Ammon's horn (tissue), 1 donor: Measurements from ENCODE around the gene KIF22.
A peak's percentile ranks its signal among the peaks of the same experiment; 100 is the strongest.

Experiments
- DNase-seq: peaks from one replicate; pipeline ENCODE4 v3.0.0-alpha.2; 2016; ENCODE audit warnings: low spot score

Gene KIF22

DNA sequence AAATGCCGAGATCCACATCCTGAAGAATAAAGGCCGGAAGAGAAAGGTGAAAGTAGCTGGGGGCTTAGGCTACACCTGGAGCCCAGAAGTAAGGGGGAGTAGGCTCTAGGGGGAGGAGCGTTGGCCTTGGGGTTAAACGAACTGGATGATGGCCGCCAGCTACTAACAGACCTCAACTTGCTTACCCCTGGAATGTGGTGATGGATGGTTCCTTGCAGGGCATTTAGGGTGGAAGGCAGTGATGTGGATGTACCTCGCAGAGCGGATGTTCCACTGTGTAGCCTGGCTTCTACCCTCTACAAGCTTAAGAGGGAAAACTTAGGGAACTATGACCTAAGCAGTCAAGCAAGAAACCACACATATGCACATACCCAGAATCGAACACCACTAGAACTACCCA is 13.5 kb downstream of the KIF22 start:
- DNase-seq = no peak

DNA sequence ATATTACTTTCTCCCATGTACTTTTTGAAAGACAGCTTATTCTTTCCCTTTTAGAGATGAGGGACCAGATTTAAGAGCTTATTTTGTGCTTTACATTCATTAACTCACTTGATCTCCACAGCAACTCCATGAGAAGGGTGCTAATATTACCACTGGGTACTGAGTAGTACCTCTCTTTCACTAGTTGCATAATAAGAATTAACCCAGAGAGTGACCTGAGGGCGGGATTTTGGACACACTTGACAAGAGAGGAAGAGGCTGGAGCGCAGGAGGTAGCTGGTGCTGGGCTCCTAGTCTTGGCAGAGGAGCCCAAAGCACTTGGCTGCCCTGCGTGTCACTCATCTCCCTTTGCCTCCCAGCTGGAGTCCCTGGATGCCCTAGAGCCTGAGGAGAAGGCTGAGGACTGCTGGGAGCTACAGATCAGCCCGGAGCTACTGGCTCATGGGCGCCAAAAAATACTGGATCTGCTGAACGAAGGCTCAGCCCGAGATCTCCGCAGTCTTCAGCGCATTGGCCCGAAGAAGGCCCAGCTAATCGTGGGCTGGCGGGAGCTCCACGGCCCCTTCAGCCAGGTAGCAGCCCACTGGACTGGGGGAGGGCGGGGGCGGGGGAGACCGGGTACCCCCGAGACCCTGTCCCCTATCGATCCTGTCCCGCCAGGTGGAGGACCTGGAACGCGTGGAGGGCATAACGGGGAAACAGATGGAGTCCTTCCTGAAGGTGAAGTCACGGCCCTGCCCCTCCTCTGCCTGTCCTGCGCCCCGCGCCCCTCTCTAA is 14.1 kb downstream of the KIF22 start:
- DNase-seq = no peak

DNA sequence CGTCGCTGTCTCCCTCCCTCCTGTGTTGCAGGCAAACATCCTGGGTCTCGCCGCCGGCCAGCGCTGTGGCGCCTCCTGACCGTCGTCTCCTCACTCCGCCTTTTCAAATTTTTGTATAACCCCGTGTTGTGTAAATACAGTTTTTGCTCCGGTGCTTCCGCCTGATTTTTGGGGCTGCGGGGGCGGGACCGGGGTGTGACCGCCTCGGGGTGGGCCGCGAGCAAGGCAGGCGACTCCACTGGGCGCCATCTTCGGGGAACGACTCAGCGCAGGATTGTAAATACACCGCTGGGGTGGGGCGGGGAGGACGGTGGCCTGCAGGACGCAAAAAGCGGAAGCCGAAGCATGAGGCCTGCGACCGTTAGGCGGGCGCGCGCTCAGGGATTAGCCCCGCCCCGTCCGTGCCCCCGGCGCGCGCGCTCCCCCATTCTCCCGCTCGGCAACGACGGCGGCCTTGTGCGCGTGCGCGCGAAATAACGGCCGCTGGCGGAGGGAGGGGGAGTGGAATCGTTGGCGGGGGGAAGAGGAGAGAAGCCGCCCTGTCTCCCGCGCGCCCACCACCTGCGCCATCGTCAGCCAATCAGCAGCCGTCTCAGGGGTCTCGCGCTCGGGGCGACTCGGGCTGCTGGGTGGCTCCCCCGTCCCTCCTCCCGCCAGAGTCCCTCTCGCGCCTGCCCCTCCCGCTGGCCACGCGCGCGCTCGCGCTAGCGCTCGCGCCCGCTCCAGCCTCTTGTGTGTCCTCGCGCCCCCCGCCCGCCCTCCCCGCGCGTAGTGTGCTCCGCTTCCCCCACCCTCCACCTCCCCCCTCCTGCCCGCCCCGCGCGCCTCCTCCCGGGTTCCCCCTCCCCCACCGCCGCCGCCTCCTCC is 14.9 kb downstream of the KIF22 start:
- DNase-seq = peak; percentile 97

DNA sequence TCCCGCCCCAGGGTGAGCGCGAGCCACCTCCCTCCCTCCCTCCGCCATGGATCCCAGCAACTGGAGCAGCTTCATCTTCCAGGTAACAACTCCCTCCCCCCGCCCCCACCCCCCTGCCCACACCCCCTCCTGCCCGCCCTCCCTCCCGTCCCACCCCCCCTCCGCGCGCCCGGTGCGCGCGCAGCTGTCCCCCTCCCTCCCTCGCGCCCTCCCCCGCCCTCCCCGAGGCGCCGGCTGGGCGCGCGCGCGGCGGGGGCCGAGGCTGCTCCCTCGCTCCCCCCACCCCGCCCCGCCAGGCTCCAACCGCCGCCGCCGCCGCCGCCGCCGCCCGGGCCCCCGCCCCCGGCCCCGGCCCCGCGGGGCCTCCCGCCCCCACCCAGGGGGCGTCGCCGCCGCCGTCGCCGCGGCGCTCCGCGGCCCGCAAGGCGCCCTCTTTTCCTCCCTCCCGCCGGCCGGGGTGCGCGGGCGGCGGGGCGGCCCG is 15.6 kb downstream of the KIF22 start, which contains the start of gene MAZ:
TSS of gene MAZ (plus strand) at position 431 of the 481 bp plus-strand sequence. CDS start 173 bp downstream, outside the sequence.
- DNase-seq = peak; percentile 66

DNA sequence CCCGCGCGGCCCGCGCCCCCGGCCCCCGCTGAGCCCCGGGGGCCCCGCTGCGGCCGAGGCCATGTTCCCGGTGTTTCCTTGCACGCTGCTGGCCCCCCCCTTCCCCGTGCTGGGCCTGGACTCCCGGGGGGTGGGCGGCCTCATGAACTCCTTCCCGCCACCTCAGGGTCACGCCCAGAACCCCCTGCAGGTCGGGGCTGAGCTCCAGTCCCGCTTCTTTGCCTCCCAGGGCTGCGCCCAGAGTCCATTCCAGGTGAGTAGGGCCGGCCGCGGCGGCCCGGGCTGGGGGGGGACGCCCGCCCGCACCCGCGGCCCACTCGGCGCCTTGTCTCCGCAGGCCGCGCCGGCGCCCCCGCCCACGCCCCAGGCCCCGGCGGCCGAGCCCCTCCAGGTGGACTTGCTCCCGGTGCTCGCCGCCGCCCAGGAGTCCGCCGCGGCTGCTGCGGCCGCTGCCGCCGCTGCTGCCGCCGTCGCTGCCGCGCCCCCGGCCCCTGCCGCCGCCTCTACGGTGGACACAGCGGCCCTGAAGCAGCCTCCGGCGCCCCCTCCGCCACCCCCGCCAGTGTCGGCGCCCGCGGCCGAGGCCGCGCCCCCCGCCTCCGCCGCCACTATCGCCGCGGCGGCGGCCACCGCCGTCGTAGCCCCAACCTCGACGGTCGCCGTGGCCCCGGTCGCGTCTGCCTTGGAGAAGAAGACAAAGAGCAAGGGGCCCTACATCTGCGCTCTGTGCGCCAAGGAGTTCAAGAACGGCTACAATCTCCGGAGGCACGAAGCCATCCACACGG is 16.3 kb downstream of the KIF22 start:
- DNase-seq = no peak

DNA sequence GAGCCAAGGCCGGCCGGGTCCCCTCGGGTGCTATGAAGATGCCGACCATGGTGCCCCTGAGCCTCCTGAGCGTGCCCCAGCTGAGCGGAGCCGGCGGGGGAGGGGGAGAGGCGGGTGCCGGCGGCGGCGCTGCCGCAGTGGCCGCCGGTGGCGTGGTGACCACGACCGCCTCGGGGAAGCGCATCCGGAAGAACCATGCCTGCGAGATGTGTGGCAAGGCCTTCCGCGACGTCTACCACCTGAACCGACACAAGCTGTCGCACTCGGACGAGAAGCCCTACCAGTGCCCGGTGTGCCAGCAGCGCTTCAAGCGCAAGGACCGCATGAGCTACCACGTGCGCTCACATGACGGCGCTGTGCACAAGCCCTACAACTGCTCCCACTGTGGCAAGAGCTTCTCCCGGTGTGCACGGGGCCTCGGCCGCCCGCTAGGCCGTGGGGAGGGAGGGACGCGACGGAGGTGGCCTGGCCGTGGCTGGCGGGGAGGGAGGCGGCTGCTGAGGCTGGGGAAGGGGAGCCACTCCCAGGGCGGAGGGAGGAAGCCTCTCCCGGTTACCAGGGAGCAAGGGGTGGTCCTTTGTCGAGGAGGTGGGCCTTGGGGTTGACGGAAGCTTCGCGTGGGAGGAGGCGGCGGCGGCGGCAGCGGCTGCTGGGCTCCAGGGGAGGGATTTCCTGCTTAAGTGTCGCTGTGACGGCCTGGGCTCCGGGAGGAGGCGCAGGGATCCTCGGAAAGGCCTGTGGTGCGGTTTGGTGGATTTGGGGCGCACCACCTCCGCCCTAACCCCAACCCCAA is 17.1 kb downstream of the KIF22 start:
- peak; percentile 93 for DNase-seq

DNA sequence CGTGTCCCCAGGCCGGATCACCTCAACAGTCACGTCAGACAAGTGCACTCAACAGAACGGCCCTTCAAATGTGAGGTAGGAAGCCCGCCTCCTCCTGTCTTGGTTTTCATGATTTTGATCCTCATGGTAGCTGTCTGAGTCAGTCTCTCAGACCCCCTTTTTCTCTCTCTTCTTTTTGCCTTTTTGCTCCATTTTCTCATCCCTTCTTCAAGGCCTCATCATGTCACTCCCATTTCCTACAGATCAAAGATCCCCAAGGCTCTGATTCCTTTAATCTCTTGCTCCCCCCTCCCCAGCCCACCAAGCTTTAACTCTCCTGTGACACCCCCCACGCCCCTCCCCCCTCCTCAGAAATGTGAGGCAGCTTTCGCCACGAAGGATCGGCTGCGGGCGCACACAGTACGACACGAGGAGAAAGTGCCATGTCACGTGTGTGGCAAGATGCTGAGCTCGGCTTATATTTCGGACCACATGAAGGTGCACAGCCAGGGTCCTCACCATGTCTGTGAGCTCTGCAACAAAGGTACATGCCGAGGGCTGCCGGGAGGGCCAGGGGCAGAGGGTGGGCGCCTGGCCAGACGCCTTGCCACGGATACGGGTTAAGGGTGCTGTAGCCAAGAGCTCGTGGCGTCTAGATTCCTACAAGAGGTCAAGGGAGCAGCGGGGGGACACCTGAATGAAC is 17.8 kb downstream of the KIF22 start:
- no peak for DNase-seq

DNA sequence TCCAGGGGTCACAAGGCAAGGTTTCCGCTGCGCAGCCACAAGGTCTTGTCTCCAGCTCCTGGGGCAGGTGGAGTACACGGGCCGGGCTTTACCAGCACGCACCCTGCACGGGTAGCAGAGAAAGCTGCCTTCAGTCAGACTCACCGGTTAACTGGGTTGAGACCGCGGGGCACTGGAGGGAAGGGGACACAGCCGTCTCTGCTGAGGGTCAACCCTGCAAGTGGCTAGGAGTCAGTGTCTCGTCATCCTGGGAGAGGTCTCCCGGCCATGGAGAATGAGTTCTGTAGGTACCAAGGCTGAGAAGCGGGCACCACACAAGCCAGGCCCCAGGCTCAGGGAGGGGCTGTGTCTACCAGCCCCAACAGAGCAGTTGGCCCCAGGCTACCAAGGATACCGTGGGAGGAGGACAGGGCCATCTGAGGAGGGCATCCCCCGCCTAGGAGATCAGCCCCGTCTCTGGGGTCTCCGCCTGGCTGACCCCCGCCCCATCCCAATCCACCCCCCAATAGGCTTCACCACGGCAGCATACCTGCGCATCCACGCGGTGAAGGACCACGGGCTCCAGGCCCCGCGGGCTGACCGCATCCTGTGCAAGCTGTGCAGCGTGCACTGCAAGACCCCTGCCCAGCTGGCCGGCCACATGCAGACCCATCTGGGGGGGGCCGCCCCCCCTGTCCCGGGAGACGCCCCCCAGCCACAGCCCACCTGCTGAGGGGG is 18.6 kb downstream of the KIF22 start:
- no peak for DNase-seq

DNA sequence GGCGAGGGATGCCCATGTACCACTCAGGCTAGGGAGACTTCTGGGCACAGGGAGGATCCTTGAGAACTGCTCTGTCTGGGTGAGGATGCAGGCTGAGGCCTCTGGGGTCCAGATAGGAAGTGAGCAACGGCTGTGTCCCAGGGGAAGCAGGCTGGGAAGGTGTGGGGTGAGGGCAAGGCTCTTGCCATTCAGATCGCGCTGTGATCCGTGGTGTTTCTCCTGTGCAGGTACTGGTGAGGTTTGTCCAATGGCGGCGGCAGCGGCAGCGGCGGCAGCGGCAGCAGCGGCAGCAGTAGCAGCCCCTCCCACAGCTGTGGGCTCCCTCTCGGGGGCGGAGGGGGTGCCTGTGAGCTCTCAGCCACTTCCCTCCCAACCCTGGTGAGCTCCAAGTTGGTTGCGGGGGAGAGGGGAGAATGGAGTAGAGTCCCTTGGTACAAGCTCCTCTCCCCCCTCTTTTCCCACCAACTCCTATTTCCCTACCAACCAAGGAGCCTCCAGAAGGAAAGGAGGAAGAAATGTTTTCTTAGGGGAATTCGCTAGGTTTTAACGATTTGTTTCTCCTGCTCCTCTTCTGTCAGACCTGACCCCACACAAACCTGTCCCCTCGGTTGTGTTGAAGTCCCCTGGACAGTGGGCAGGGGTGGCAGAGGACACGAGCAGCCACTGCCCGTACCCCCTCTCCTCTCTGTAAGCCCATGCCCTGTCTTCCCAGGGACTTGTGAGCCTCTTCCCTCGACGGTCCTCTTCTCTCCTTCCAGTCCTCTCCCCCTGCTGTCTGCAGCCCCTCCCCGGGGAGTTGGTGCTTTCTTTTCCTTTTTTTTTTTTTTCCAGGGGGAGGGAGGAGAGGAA is 19.5 kb downstream of the KIF22 start:
- no peak for DNase-seq

DNA sequence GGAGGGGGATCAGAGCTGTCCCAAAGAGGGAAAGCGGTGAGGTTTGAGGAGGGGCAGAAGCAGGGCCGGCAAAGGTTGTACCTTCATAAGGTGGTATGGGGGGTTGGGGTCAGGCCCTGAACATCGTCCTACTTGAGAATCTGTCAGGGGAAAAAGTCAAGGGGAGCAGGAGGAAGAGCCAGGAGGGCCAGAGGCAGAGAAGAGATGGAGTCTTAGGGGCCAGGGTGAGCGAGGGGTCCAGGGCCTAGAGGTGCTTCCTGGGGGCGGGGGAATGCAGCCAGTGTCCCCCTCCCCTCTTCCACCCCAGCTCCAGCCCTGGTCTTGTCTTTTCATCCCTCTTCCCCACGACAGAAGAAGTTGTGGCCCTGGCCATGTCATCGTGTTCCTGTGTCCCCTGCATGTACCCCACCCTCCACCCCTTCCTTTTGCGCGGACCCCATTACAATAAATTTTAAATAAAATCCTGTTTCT is 20.2 kb downstream of the KIF22 start:
- no peak for DNase-seq

DNA sequence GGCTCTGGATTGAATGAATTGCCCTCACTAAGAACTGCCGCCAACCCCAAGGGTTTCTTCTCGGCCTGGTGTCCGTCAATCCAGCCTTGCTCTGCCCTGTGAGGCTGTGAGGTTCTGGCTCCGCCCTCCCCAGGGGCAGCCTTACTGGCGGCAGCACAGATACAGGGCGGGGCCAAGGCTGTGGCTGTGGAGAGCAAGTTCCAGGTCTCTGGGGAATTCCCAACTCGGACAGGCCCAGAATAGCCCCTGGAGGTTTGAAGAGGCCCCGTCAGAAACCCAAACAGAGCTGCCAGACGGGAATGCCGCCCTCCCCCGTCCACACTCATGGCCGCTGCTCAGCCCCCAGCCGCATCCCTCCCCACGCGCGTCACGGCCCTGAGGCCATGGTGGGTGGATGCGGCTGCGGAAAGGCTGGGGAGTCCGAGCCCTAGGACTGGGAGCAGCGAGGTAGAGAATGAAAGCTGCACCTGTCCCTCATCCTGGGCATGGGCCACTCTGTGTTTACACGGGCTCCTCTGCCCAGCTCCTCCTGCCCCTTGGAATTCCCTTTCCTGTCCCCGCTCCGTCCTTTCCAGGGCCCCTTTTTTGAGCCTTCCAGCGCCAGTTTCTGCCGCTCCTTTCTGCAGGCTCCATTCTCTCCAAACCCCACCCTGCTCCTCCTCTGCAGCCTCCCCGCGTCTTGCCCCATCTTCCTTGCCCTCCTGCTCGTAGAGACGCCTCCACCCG is 20.8 kb downstream of the KIF22 start:
- DNase-seq = peak; percentile 98

DNA sequence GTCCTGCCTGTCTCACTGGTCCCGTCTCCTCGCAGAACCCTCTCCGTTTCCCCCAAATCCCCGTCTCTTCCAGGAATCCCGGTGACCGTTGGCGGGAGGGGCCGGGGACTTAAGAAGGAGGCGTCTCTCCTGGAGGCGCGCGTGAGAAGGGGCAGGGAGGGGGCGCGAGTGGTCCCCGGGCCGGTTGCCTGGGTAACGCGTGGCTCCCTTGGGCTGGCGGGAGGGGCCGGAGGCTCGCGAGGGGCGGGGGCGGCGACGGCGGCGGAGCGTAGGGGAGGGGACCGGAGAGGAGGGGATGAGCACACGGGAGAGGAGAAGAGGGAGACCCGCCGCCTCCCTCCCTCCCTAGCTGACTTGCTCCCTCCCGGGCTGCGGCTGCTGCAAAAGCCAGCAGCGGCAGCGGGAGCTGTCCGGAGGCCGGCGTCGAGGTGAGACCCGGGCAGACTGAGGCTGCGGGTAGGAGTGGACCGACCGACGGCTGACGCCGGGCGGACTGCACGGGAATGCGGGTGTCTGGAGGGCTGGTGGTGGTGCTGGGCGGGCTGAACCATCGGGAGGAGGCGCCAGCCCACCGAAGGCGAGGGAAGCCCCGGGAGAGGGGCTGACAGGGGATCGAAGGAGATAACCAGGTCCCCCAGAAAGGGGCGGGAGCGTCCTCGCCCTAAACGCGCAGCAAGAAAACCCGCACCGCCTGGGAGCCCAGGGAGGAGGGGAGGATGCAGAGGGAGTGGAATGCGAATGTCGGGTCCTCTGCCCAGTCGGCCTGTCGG is 21.5 kb downstream of the KIF22 start, which contains the start of gene PRRT2:
TSS of gene PRRT2 (plus strand) at position 298 of the 770 bp plus-strand sequence. CDS start 862 bp downstream, outside the sequence.
- DNase-seq = peak; percentile 82

DNA sequence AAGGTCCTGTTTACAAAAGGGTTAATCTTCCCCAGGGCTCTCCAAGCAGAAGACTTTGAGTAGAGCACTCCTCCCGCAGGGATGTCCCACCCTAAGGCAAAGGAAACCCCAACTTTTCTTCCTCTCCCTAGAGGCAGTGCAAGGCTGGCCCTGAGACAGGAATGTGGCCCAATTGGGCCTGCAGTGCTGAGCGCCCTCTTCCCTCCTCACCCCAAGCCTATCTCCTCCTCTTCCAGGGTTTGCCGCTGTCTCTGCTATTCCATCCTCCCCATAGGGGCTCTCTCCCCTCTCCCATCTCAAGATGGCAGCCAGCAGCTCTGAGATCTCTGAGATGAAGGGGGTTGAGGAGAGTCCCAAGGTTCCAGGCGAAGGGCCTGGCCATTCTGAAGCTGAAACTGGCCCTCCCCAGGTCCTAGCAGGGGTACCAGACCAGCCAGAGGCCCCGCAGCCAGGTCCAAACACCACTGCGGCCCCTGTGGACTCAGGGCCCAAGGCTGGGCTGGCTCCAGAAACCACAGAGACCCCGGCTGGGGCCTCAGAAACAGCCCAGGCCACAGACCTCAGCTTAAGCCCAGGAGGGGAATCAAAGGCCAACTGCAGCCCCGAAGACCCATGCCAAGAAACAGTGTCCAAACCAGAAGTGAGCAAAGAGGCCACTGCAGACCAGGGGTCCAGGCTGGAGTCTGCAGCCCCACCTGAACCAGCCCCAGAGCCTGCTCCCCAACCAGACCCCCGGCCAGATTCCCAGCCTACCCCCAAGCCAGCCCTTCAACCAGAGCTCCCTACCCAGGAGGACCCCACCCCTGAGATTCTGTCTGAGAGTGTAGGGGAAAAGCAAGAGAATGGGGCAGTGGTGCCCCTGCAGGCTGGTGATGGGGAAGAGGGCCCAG is 22.4 kb downstream of the KIF22 start:
- DNase-seq = no peak

DNA sequence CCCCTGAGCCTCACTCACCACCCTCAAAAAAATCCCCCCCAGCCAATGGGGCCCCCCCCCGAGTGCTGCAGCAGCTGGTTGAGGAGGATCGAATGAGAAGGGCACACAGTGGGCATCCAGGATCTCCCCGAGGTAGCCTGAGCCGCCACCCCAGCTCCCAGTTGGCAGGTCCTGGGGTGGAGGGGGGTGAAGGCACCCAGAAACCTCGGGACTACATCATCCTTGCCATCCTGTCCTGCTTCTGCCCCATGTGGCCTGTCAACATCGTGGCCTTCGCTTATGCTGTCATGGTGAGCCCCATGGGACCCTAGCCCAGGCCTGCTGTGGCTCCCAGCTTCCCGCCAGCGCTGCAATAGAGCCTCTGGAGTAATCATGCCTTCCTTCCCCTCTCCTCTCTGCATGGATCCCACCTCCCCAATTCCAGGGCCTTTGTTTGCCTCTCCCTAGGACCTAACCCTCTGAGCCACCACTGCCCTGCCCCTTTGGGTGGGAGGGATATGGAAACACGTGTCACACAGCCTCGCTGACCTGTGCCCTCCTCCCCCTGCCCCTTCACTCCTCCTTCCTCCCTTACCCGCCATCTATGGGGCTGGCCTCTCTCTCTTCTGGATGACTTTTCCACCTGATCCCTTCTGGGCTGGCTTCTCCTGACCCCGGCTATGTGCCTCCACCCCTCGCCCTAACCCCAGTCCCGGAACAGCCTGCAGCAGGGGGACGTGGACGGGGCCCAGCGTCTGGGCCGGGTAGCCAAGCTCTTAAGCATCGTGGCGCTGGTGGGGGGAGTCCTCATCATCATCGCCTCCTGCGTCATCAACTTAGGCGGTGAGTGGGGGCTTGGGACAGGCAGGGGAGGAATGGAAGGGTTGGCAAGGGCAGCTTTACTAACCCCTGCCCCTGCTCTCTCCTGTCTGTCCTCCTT is 23.4 kb downstream of the KIF22 start:
- no peak for DNase-seq

DNA sequence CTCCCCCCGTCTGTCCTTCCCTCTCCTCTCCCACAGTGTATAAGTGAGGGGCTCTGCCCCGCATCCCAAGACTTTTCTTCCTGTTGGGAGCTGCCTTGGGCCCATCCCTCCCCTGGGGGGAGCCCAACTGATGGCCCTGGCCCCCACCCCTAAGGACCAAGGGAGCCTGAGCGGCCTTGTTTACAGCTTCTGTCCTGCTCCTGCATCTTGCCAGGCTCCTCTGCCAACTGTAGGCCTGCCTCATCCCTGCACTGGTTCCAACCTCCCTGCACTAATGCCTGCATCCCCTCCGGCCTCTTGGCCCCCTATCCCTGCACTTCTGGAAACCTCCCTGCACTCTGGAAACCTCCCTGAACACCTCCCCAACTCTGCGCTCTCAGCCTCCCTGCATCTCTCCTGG is 24.0 kb downstream of the KIF22 start:
- DNase-seq = no peak
